ENCODE data around the gene OR2L13.
"Not testable (repeated sequence)": the region's sequence is repeated elsewhere in the genome, so short reads cannot be mapped to it uniquely, and the experiment has no call there.

OR2L13 gene, protein sequence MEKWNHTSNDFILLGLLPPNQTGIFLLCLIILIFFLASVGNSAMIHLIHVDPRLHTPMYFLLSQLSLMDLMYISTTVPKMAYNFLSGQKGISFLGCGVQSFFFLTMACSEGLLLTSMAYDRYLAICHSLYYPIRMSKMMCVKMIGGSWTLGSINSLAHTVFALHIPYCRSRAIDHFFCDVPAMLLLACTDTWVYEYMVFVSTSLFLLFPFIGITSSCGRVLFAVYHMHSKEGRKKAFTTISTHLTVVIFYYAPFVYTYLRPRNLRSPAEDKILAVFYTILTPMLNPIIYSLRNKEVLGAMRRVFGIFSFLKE

DNA sequence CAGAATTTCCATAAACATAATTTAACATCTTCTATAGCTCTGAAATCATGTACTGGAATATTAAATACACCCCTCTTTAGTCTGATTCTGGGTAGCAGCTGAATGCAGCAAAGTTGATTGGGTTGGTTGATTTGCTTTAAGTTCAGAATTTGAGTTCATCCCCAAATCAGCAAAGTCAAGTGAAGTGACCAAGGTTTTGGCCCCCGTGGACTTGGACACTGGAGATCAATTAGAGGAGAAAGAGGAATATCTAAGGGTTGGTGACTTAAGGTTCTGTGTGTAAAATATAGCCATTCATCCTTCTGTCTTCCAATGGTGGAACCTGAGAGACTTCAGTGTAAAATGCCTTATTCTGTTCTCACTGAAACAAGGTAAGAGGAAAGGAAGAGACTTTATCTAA lies at the start of gene OR2L13:
OR2L13 (plus strand) TSS at position 301 of the 400 bp plus-strand sequence. CDS start 4,192 bp downstream, outside the sequence.
- no peaks in the 10 kb centered on the region for H3K27me3 ChIP-seq (ENCODE audit: control insufficient read depth, insufficient read depth, low read length)
- H3K4me3 ChIP-seq (ENCODE audit: low read length): no peak within 1 kb of the TSS
- H3K36me3 ChIP-seq (ENCODE audit: control insufficient read depth, low read depth, low read length): no peaks in the 10 kb centered on the region
- no peak within 1 kb of the TSS for H3K9ac ChIP-seq (ENCODE audit: low read length)
- H3K9me3 ChIP-seq (ENCODE audit: control insufficient read depth, low read depth, low read length): peaks cover 82% of the 10 kb centered on the region
- no peaks in the 10 kb centered on the region for H3K4me1 ChIP-seq (ENCODE audit: control insufficient read depth, low read depth, low read length)
- no peak within 1 kb of the TSS for H3K27ac ChIP-seq (ENCODE audit: low read length)

DNA sequence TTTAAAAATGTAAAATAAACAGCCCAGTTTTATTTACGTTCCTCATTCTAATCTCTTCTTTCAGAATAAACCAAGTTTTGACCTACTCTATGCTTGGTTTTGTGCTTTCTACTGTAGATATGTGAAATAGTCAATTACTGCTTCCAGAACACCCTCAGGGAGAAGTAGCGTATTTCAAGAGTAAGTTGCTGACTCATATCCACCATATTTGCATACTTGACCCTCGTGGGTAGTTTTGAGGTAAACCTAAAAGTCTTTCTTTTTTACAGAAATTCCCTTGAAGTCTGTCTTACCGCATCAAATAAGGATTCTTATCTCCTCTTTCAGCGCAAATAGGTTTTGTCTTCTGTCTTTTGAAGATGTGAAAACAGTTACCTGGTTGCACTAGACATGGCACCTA lies 49.8 kb upstream of the OR2L13 start:
- Histone ChIP-seq H3K4me1 (ENCODE audit: control insufficient read depth, low read depth, low read length) (no peaks in the 10 kb centered on the region), H3K27me3 (ENCODE audit: control insufficient read depth, insufficient read depth, low read length) (no peaks in the 10 kb centered on the region), H3K36me3 (ENCODE audit: control insufficient read depth, low read depth, low read length) (no peaks in the 10 kb centered on the region), H3K4me3 (ENCODE audit: low read length) (no peak overlapping the region), H3K27ac (ENCODE audit: low read length) (no peak overlapping the region), H3K9ac (ENCODE audit: low read length) (no peak overlapping the region), H3K9me3 (ENCODE audit: control insufficient read depth, low read depth, low read length) (peaks cover 63% of the 10 kb centered on the region)

DNA sequence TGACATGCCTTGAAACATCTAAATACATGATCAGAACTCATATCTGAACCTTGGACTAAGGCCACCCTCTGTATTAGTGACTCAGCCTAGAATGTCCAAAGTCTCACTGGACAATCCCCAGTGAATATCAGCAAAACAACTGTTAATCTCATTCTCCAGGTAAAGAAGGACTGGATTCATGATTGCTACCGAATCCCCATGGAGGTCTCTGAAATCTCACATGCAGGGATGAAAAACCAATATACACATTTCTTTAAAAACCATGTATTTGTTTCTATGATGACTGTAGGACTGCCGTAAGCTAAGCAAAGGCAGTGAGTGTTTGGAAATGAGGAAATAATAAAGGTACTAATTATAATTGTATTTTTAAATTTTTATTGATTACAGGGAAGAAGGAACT lies 48.4 kb upstream of the OR2L13 start, which contains the start of gene OR2L3:
OR2L3 (plus strand) TSS at position 301 of the 400 bp plus-strand sequence. CDS start 13,846 bp downstream, outside the sequence.
- H3K9me3 ChIP-seq (ENCODE audit: control insufficient read depth, low read depth, low read length): peaks cover 59% of the 10 kb centered on the region

DNA sequence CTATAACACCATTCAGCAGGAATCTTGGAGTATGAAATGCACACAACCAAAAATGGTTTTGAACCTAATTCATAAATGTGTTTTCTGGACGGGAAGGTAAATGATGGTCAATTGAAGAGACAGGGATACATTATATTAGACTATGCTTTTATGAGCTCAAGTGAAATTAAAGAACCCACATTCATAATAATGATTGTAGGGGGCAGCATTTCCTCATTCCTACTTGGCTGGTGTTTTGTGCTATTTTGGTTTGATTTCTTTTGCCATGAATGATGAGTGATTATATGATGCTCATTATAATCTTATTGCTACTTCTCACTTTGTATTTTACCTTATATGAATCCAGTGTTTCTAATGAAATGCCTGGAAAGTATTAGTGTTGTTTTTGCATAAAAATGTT lies 48.0 kb upstream of the OR2L13 start:
- H3K9me3 ChIP-seq (ENCODE audit: control insufficient read depth, low read depth, low read length): peaks cover 62% of the 10 kb centered on the region
- H3K27ac ChIP-seq (ENCODE audit: low read length): no peak overlapping the region

More for the DNA sequence above, 48.4 kb upstream of the OR2L13 start, which contains the start of gene OR2L3:
- H3K27ac ChIP-seq (ENCODE audit: low read length): no peak within 1 kb of the TSS
- H3K9ac ChIP-seq (ENCODE audit: low read length): no peak within 1 kb of the TSS
- H3K4me3 ChIP-seq (ENCODE audit: low read length): no peak within 1 kb of the TSS
- H3K4me1 ChIP-seq (ENCODE audit: control insufficient read depth, low read depth, low read length): no peaks in the 10 kb centered on the region
- H3K36me3 ChIP-seq (ENCODE audit: control insufficient read depth, low read depth, low read length): no peaks in the 10 kb centered on the region
- H3K27me3 ChIP-seq (ENCODE audit: control insufficient read depth, insufficient read depth, low read length): no peaks in the 10 kb centered on the region

DNA sequence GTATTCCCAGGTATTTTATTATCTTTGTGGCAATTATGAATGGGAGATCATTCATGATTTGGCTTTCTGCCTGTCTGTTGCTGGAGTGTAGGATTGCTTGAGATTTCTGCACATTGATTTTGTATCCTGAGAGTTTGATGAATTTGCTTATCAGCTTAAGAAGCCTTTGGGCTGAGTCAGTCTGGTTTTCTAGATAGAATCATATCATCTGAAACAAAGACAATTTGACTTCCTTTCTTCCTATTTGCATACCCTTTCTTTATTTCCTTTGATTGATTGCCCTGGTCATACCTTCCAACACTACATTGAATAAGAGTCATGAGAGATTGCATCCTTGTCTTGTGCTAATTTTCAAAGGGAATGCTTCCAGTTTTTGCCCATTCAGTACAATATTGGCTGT lies 40.3 kb upstream of the OR2L13 start:
- no peaks in the 10 kb centered on the region for H3K36me3 ChIP-seq (ENCODE audit: control insufficient read depth, low read depth, low read length)
- no peaks in the 10 kb centered on the region for H3K27me3 ChIP-seq (ENCODE audit: control insufficient read depth, insufficient read depth, low read length)
- no peak overlapping the region for H3K4me3 ChIP-seq (ENCODE audit: low read length)
- no peak overlapping the region for H3K27ac ChIP-seq (ENCODE audit: low read length)
- H3K4me1 ChIP-seq (ENCODE audit: control insufficient read depth, low read depth, low read length): no peaks in the 10 kb centered on the region
- H3K9me3 ChIP-seq (ENCODE audit: control insufficient read depth, low read depth, low read length): peaks cover 58% of the 10 kb centered on the region
- H3K9ac ChIP-seq (ENCODE audit: low read length): no peak overlapping the region

More for the DNA sequence above, 48.0 kb upstream of the OR2L13 start:
- H3K4me3 ChIP-seq (ENCODE audit: low read length): no peak overlapping the region
- no peaks in the 10 kb centered on the region for H3K27me3 ChIP-seq (ENCODE audit: control insufficient read depth, insufficient read depth, low read length)
- no peaks in the 10 kb centered on the region for H3K4me1 ChIP-seq (ENCODE audit: control insufficient read depth, low read depth, low read length)
- H3K9ac ChIP-seq (ENCODE audit: low read length): no peak overlapping the region
- no peaks in the 10 kb centered on the region for H3K36me3 ChIP-seq (ENCODE audit: control insufficient read depth, low read depth, low read length)

DNA sequence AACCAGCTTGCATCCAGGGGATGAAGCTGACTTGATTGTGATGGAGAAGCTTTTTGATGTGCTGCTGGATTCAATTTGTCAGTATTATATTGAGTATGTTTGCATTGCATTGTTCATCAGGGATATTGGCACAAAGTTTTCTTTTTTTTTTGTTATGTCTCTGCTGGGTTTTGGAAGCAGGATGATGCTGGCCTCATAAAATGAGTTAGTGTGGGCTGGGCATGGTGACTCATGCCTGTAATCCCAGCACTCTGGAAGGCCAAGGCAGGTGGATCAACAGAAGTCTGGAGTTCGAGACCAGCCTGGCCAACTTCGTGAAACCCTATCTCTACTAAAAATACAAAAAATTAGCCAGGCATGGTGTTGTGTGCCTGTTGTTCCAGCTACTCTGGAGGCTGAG lies 39.7 kb upstream of the OR2L13 start:
- Histone ChIP-seq H3K4me1 (ENCODE audit: control insufficient read depth, low read depth, low read length) (no peaks in the 10 kb centered on the region), H3K9ac (ENCODE audit: low read length) (no peak overlapping the region), H3K36me3 (ENCODE audit: control insufficient read depth, low read depth, low read length) (no peaks in the 10 kb centered on the region), H3K27me3 (ENCODE audit: control insufficient read depth, insufficient read depth, low read length) (no peaks in the 10 kb centered on the region), H3K9me3 (ENCODE audit: control insufficient read depth, low read depth, low read length) (peaks cover 55% of the 10 kb centered on the region), H3K4me3 (ENCODE audit: low read length) (no peak overlapping the region), H3K27ac (ENCODE audit: low read length) (no peak overlapping the region)

DNA sequence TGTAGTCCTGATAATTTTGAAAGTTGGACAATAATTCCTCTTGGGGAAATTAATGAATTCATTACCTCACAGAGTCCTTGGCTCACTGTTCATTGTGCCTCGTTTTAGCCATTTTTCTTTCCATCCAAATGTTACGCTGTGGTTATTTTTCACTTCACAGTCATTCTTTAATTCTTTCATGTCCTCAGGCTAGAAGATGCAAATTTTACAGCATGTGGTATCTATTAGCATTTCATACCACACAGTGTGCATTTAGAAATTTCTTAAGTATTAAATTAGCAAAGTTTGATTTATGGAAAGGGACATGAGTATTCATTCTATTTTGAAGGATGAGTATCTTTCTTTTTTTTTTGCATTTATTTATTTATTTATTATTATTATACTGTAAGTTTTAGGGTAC lies 29.9 kb upstream of the OR2L13 start:
- H3K4me3 ChIP-seq (ENCODE audit: low read length): no peak overlapping the region
- H3K27me3 ChIP-seq (ENCODE audit: control insufficient read depth, insufficient read depth, low read length): no peaks in the 10 kb centered on the region
- H3K9me3 ChIP-seq (ENCODE audit: control insufficient read depth, low read depth, low read length): peaks cover 48% of the 10 kb centered on the region
- no peaks in the 10 kb centered on the region for H3K36me3 ChIP-seq (ENCODE audit: control insufficient read depth, low read depth, low read length)
- H3K9ac ChIP-seq (ENCODE audit: low read length): no peak overlapping the region
- no peak overlapping the region for H3K27ac ChIP-seq (ENCODE audit: low read length)
- no peaks in the 10 kb centered on the region for H3K4me1 ChIP-seq (ENCODE audit: control insufficient read depth, low read depth, low read length)

DNA sequence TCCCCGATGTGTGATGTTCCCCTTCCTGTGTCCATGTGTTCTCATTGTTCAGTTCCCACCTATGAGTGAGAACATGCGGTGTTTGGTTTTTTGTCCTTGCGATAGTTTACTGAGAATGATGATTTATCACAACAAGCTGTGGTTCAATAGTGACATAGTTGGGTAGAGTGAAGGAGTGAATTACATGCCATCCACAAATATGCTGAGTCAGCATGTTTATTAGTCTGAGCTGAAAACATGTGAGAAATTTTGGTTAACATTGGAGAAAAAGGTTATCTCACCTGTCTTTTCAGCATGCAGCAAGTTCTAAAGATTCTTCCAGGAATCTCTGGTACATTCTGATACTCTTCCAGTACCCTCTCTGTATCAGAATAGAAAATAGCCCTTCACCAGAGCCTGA lies 29.4 kb upstream of the OR2L13 start:
- H3K9ac ChIP-seq (ENCODE audit: low read length): no peak overlapping the region
- H3K27ac ChIP-seq (ENCODE audit: low read length): no peak overlapping the region
- no peaks in the 10 kb centered on the region for H3K36me3 ChIP-seq (ENCODE audit: control insufficient read depth, low read depth, low read length)
- H3K9me3 ChIP-seq (ENCODE audit: control insufficient read depth, low read depth, low read length): peaks cover 48% of the 10 kb centered on the region
- H3K4me1 ChIP-seq (ENCODE audit: control insufficient read depth, low read depth, low read length): no peaks in the 10 kb centered on the region
- H3K4me3 ChIP-seq (ENCODE audit: low read length): no peak overlapping the region
- no peaks in the 10 kb centered on the region for H3K27me3 ChIP-seq (ENCODE audit: control insufficient read depth, insufficient read depth, low read length)

DNA sequence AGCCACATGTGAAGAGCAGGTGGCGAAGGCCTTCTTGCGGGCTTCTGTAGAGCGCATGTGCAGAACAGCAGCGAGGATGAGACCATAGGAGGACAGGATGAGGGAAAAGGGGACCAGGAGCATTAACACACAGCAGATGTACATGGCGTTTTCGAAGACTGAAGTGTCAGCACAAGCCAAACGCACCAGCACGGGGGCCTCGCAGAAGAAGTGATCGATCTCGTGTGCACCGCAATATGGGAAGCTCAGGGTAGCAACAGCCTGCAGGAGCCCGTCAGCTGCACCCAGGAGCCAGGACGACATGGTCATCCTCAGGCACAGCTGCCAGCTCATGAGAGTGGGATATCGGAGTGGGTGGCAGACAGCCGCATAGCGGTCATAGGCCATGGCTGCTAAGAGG lies 11.1 kb upstream of the OR2L13 start:
- not testable (repeated sequence) for H3K27ac ChIP-seq (ENCODE audit: low read length); H3K4me1 ChIP-seq (ENCODE audit: control insufficient read depth, low read depth, low read length); H3K4me3 ChIP-seq (ENCODE audit: low read length); H3K27me3 ChIP-seq (ENCODE audit: control insufficient read depth, insufficient read depth, low read length); H3K36me3 ChIP-seq (ENCODE audit: control insufficient read depth, low read depth, low read length); H3K9ac ChIP-seq (ENCODE audit: low read length)
- peaks cover 65% of the 10 kb centered on the region for H3K9me3 ChIP-seq (ENCODE audit: control insufficient read depth, low read depth, low read length)

DNA sequence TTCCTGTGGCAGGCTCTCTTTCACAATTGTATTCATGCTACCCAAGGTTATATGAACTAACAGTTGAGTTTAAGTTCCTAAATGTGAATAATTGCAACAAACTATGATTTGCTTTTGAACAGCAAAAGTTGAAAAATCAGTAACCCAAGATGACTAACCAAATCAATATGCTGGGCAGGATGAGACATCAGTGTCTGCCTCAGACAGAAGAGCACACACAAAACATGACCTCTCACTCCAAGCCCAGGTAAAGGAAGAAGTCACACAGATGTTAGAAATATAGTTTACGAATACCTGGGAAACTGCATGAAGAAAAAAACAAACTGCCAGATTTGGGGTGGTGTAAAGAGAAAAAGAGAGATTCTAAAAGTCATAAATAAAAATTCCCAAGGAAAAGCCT lies 3.5 kb downstream of the OR2L13 start:
- Histone ChIP-seq H3K9me3 (ENCODE audit: control insufficient read depth, low read depth, low read length) (peaks cover 79% of the 10 kb centered on the region), H3K36me3 (ENCODE audit: control insufficient read depth, low read depth, low read length) (no peaks in the 10 kb centered on the region), H3K4me3 (ENCODE audit: low read length) (no peak overlapping the region), H3K27me3 (ENCODE audit: control insufficient read depth, insufficient read depth, low read length) (no peaks in the 10 kb centered on the region), H3K27ac (ENCODE audit: low read length) (no peak overlapping the region), H3K9ac (ENCODE audit: low read length) (no peak overlapping the region), H3K4me1 (ENCODE audit: control insufficient read depth, low read depth, low read length) (no peaks in the 10 kb centered on the region)

DNA sequence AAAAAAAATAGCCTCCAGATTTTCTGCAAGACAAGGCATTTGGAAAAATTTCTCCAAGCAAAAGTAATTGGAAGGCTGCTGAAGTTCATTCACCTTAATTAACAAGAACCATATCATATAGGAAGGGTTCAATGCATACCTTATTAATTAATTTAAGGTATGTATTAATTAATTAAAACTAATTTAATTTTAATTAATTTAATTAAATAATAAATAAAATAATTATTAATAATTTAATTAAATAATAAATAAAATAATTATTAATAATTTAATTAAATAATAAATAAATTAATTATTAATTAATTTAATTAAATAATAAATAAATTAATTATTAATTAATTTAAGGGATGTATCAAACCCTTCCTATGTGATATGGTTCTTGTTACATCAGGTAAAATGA lies 7.9 kb downstream of the OR2L13 start:
- Histone ChIP-seq H3K27me3 (ENCODE audit: control insufficient read depth, insufficient read depth, low read length) (no peaks in the 10 kb centered on the region), H3K4me1 (ENCODE audit: control insufficient read depth, low read depth, low read length) (no peaks in the 10 kb centered on the region), H3K4me3 (ENCODE audit: low read length) (no peak overlapping the region), H3K9me3 (ENCODE audit: control insufficient read depth, low read depth, low read length) (peaks cover 70% of the 10 kb centered on the region), H3K27ac (ENCODE audit: low read length) (no peak overlapping the region), H3K36me3 (ENCODE audit: control insufficient read depth, low read depth, low read length) (no peaks in the 10 kb centered on the region), H3K9ac (ENCODE audit: low read length) (no peak overlapping the region)

DNA sequence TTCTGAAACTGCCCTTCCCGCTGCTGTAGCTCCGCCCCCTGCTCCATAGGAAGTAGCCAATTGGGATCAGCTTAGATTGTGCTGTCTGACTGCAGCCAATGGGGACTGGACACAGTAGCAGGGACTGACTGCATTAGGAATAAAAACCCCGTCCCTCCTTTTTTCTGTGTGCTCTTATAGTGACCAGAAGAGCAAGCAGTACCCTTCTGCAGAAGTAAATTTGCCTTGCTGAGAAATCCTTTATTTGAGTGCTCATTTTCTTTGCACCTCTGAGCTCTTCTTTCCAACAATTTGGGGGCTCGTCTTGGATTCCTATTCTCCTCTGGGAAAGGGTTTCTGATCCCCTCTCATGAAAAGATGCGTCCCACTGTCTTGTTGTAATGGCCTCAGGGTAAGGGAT lies 16.2 kb downstream of the OR2L13 start:
- Histone ChIP-seq H3K9ac (ENCODE audit: low read length) (no peak overlapping the region), H3K27me3 (ENCODE audit: control insufficient read depth, insufficient read depth, low read length) (no peaks in the 10 kb centered on the region), H3K4me3 (ENCODE audit: low read length) (no peak overlapping the region), H3K9me3 (ENCODE audit: control insufficient read depth, low read depth, low read length) (peaks cover 66% of the 10 kb centered on the region), H3K27ac (ENCODE audit: low read length) (no peak overlapping the region), H3K36me3 (ENCODE audit: control insufficient read depth, low read depth, low read length) (no peaks in the 10 kb centered on the region), H3K4me1 (ENCODE audit: control insufficient read depth, low read depth, low read length) (no peaks in the 10 kb centered on the region)
